ENCODE measurements around the gene CLEC4A. TPM values are rescaled to one million over a fixed set of nuclear protein-coding genes. Genes with fewer than 3 reads are reported as not detected.

CLEC4A gene
- total RNA-seq, 1 donor from 2014 or later = 0.43 TPM

DNA sequence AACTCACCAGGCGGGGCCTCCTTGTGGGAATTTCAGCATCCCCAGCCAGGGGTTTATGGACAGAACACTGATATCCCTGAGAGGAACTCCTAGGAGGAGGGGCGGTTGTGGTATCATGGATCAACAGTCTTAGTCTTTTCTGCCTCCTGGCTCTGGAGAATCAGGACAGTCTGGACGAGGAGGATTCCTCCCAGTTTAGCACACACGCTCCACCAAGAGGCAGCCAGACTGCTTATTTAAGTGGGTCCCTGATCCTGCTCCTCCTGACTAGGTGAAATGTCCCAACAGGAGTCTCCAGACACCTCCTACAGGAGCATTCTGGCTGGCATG, 23.0 kb downstream of the CLEC4A start:
- no peak overlapping the region for H3K27ac ChIP-seq
- no peak for DNase-seq (ENCODE audit: low spot score)
- H4K20me1 ChIP-seq (ENCODE audit: low read depth) = no peaks in the 10 kb centered on the region
- Mint-ChIP-seq H3K9me3 (peaks cover 11% of the 10 kb centered on the region), H3K27ac (no peak overlapping the region), H3K4me3 (no peak overlapping the region), H3K27me3 (ENCODE audit: insufficient read depth, low read depth) (peaks cover 7% of the 10 kb centered on the region), H3K4me1 (peaks cover 8% of the 10 kb centered on the region), H3K36me3 (peaks cover 3% of the 10 kb centered on the region)
- H2AFZ ChIP-seq (replicated peaks) = peak overlapping the region; percentile 98
- H3F3A ChIP-seq (ENCODE audit: low read depth) = no peaks in the 10 kb centered on the region
- H3K9me3 ChIP-seq (ENCODE audit: low read depth) = no peaks in the 10 kb centered on the region
- TF ChIP-seq, protein P1, sequence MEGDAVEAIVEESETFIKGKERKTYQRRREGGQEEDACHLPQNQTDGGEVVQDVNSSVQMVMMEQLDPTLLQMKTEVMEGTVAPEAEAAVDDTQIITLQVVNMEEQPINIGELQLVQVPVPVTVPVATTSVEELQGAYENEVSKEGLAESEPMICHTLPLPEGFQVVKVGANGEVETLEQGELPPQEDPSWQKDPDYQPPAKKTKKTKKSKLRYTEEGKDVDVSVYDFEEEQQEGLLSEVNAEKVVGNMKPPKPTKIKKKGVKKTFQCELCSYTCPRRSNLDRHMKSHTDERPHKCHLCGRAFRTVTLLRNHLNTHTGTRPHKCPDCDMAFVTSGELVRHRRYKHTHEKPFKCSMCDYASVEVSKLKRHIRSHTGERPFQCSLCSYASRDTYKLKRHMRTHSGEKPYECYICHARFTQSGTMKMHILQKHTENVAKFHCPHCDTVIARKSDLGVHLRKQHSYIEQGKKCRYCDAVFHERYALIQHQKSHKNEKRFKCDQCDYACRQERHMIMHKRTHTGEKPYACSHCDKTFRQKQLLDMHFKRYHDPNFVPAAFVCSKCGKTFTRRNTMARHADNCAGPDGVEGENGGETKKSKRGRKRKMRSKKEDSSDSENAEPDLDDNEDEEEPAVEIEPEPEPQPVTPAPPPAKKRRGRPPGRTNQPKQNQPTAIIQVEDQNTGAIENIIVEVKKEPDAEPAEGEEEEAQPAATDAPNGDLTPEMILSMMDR (IDR thresholded peaks at IDR 0.05) = no peak
- no peaks in the 10 kb centered on the region for H3K27me3 ChIP-seq
- no peak overlapping the region for H3K4me3 ChIP-seq
- peaks cover 11% of the 10 kb centered on the region for H3K4me1 ChIP-seq
- H3K36me3 ChIP-seq = no peaks in the 10 kb centered on the region
- no peaks in the 10 kb centered on the region for H3K79me2 ChIP-seq (ENCODE audit: low read depth)
- H3K9ac ChIP-seq = no peak overlapping the region
- H3K4me2 ChIP-seq = no peak overlapping the region

DNA sequence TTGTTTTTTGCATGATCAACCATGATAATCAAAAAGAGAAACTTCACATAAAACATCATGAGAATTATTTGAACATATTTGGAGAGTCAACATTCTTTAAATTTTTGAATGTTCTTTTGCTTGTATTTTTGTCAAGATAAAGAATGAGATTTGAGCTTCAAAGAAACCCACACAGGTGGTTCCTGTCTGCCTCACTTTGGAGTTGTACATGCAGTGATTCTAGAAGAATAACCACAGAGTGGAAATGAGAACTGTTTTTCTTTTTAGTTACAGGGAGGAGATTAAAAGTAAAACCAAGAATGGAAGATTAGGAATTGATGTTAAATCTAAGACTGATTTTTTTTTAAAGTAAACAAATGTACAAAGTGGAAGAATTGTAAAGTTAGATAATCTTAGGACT, 31.1 kb downstream of the CLEC4A start:
- peaks cover 5% of the 10 kb centered on the region for H3K4me1 Mint-ChIP-seq
- Histone ChIP-seq H3K9me3 (ENCODE audit: low read depth) (no peaks in the 10 kb centered on the region), H3K4me1 (peaks cover 8% of the 10 kb centered on the region), H3K4me2 (no peak overlapping the region), H3K27me3 (no peaks in the 10 kb centered on the region), H2AFZ (replicated peaks) (no peak overlapping the region), H3K36me3 (no peaks in the 10 kb centered on the region), H3K4me3 (no peak overlapping the region), H3K27ac (no peak overlapping the region), H3K79me2 (ENCODE audit: low read depth) (no peaks in the 10 kb centered on the region), H3K9ac (no peak overlapping the region), H4K20me1 (ENCODE audit: low read depth) (no peaks in the 10 kb centered on the region), H3F3A (ENCODE audit: low read depth) (no peaks in the 10 kb centered on the region)
- H3K4me3 Mint-ChIP-seq = no peak overlapping the region
- no peak overlapping the region for H3K27ac Mint-ChIP-seq
- H3K9me3 Mint-ChIP-seq = no peaks in the 10 kb centered on the region
- H3K27me3 Mint-ChIP-seq (ENCODE audit: insufficient read depth, low read depth) = no peaks in the 10 kb centered on the region
- TF ChIP-seq EZH2 (IDR thresholded peaks at IDR 0.05) (no peak), EZH2phosphoT487 (IDR thresholded peaks at IDR 0.05) (no peak)
- TF ChIP-seq, protein P1 (IDR thresholded peaks at IDR 0.05) = no peak
- no peak for DNase-seq (ENCODE audit: low spot score)
- H3K36me3 Mint-ChIP-seq = no peaks in the 10 kb centered on the region

DNA sequence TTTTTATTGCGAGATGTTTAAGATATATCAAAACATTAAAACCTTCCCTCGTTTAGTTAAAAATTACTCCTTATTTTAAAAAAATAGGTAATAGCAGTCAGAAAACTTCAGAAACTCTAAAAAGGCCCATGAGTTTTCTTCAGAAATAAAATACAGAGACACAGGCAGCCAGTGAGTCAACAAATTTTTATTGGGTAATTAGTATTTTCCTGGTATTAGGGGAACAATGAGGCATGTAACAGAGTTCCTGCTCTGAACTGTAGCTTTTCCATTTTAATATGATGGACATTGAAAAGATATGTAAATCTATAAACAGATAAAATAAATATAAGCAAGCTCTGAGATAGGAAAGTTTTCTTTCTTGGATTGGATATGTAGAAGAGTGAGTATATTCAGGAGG, 33.0 kb downstream of the CLEC4A start:
- Histone ChIP-seq H2AFZ (replicated peaks) (no peak overlapping the region), H3K4me3 (no peak overlapping the region)

More for the DNA sequence above, 33.0 kb downstream of the CLEC4A start:
- Mint-ChIP-seq H3K27me3 (ENCODE audit: insufficient read depth, low read depth) (no peaks in the 10 kb centered on the region), H3K4me1 (peaks cover 5% of the 10 kb centered on the region), H3K9me3 (no peaks in the 10 kb centered on the region), H3K36me3 (no peaks in the 10 kb centered on the region), H3K4me3 (no peak overlapping the region), H3K27ac (no peak overlapping the region)
- DNase-seq (ENCODE audit: low spot score) = no peak
- no peak overlapping the region for H3K27ac ChIP-seq
- no peaks in the 10 kb centered on the region for H4K20me1 ChIP-seq (ENCODE audit: low read depth)
- H3K4me1 ChIP-seq = peaks cover 8% of the 10 kb centered on the region
- H3K79me2 ChIP-seq (ENCODE audit: low read depth) = no peaks in the 10 kb centered on the region
- no peaks in the 10 kb centered on the region for H3K9me3 ChIP-seq (ENCODE audit: low read depth)
- H3K9ac ChIP-seq = no peak overlapping the region
- H3K27me3 ChIP-seq = no peaks in the 10 kb centered on the region
- no peak overlapping the region for H3K4me2 ChIP-seq
- TF ChIP-seq EZH2 (IDR thresholded peaks at IDR 0.05) = no peak
- no peak for TF ChIP-seq EZH2phosphoT487 (IDR thresholded peaks at IDR 0.05)
- TF ChIP-seq, protein P1 (IDR thresholded peaks at IDR 0.05) = no peak
- H3K36me3 ChIP-seq = no peaks in the 10 kb centered on the region
- H3F3A ChIP-seq (ENCODE audit: low read depth) = no peaks in the 10 kb centered on the region
